Breast epithelium (tissue), 4 donors: Measurements from ENCODE around the gene SETD4. TPM values are rescaled to one million over a fixed set of nuclear protein-coding genes. Genes with fewer than 3 reads are reported as not detected.
"Not testable (repeated sequence)": the region's sequence is repeated elsewhere in the genome, so short reads cannot be mapped to it uniquely, and the experiment has no call there.

Source experiments
- DNase-seq, 2 donors: peaks; one replicate each; pipeline ENCODE4 v3.0.0-alpha.2; 2019; ENCODE audit warnings: low spot score in 2 of 2
- H3K27ac ChIP-seq, 2 donors: fragments of 200-600 bp; sonication (generic) in 1 of 2; one replicate each; pipeline ENCODE4 v1.5.1; 2016 to 2019; ENCODE audit warnings: mild to moderate bottlenecking in 1 of 2
- H3K27me3 ChIP-seq, 2 donors: fragments of 200-600 bp; sonication (generic) in 1 of 2; one replicate each; pipeline versions ENCODE4 v1.5.1 to v1.6.0; 2017 to 2019; ENCODE audit warnings: control low read depth in 1 of 2, mild to moderate bottlenecking in 1 of 2
- H3K36me3 ChIP-seq: fragments of 200-600 bp; one replicate; pipeline ENCODE4 v1.5.1; 2019
- H3K4me1 ChIP-seq, 2 donors: fragments of 200-600 bp; sonication (generic); one replicate each; pipeline ENCODE4 v1.5.1; 2016 to 2019; ENCODE audit warnings: control low read depth in 1 of 2
- H3K4me3 ChIP-seq, 3 donors: fragments of 200-600 bp; sonication (generic); 1 replicate in 2 of 3; 2 replicates in 1 of 3; pipeline ENCODE4 v1.5.1; 2016 to 2019; ENCODE audit warnings: mild to moderate bottlenecking in 3 of 3, moderate library complexity in 2 of 3
- H3K9me3 ChIP-seq, 2 donors: fragments of 200-600 bp; sonication (generic) in 1 of 2; one replicate each; pipeline ENCODE4 v1.5.1; 2016 to 2019; ENCODE audit warnings: control low read depth in 1 of 2
- POLR2A ChIP-seq: fragments of 450-650 bp; IDR thresholded peaks from one replicate; pipeline ENCODE4 v1.6.1; 2016; ENCODE audit warnings: antibody characterized with exemption, mild to moderate bottlenecking, moderate library complexity
- POLR2AphosphoS5 ChIP-seq, 3 donors: sonication (generic); formaldehyde crosslinking; IDR thresholded peaks; one replicate each; pipeline ENCODE4 v1.6.1; 2017; ENCODE audit warnings: antibody characterized with exemption in 3 of 3
- intact Hi-C: fragments of 100-400 bp; cut with DNase I; formaldehyde crosslinking; loops from one replicate; pipeline ENCODE4 v1.15.1; 2023; ENCODE audit warnings: low total_unique reads
- total RNA-seq, 3 donors: library from RNA; depleted of rRNA; stranded (reverse); fragments of >200 nt; gene quantifications; one replicate each; pipeline ENCODE4 v1.1.0, GENCODE V29; 2016
- TF ChIP-seq, protein P1 (sequence below), 3 donors: fragments of 450-650 bp; IDR thresholded peaks; one replicate each; pipeline ENCODE4 v1.5.1; 2016 to 2017; ENCODE audit warnings: antibody characterized with exemption in 3 of 3, mild to moderate bottlenecking in 3 of 3, moderate library complexity in 3 of 3

The SETD4 gene
- total RNA-seq, 3 donors from 2014 or later, result 14.2 to 34.1 (median 25.6) TPM

DNA sequence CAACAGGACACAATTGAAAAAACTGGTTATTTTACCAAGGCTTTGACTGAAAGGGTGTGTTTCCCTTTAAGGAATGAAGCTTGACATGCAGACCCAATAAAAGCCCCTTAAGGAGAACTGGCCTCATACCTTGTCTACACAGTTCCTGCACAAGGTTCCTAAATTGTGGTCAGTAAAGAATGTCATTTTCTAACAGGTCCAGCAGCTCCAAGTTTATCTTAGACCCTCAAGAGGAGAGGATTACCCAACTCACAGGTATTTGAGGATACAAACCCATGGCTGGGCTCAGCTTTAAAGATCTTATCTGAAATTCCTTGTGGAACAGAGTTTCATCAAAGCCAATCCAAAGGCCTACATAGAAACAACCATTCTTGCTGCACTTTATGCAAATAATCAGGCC lies 43.1 kb upstream of the SETD4 start:
- Histone ChIP-seq H3K4me3 (no peak overlapping the region), H3K4me1 (no peaks in the 10 kb centered on the region), H3K27me3 (no peaks in the 10 kb centered on the region), H3K27ac (no peak overlapping the region), H3K9me3 (no peaks in the 10 kb centered on the region), H3K36me3 (no peaks in the 10 kb centered on the region)
- intact Hi-C loops, result no loop called here
- no peak for DNase-seq
- no peak for TF ChIP-seq POLR2AphosphoS5 (IDR thresholded peaks at IDR 0.05)
- TF ChIP-seq POLR2A, result no peak
- TF ChIP-seq, protein P1, sequence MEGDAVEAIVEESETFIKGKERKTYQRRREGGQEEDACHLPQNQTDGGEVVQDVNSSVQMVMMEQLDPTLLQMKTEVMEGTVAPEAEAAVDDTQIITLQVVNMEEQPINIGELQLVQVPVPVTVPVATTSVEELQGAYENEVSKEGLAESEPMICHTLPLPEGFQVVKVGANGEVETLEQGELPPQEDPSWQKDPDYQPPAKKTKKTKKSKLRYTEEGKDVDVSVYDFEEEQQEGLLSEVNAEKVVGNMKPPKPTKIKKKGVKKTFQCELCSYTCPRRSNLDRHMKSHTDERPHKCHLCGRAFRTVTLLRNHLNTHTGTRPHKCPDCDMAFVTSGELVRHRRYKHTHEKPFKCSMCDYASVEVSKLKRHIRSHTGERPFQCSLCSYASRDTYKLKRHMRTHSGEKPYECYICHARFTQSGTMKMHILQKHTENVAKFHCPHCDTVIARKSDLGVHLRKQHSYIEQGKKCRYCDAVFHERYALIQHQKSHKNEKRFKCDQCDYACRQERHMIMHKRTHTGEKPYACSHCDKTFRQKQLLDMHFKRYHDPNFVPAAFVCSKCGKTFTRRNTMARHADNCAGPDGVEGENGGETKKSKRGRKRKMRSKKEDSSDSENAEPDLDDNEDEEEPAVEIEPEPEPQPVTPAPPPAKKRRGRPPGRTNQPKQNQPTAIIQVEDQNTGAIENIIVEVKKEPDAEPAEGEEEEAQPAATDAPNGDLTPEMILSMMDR (IDR thresholded peaks at IDR 0.05), result no peak

DNA sequence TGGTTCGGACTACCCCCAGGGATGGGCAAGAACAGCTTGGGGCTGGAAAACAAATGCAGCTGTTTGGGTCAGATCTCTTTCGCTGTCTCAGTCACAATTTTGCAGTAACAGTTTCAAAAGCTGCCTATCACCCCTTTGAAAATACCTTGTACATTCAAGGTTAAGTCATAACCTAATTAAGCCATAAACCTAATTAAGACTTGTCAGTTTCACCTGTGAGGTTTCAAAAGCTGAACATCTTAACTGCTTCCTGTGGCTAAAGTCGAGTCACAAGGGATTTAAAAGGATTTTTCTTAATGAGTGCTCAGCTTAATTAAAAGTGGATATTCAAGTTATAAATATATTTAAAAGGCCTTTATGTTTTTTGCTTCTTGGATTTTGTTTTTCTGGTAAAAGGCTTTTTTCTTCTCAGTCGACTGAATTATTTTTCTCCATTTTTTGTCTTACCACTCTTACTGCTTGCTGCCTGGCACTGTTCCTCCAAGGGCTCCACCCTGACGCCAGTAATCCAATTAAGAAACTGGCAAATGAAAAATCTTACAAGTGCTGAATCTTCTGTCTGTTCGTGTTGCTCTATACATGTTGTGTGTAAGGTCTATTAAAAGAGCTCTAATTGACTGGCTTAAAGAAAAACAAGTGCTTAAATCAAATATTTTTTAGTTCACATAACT lies 40.8 kb upstream of the SETD4 start:
- Histone ChIP-seq H3K9me3 (no peaks in the 10 kb centered on the region), H3K36me3 (no peaks in the 10 kb centered on the region), H3K4me1 (no peaks in the 10 kb centered on the region), H3K27ac (no peak overlapping the region), H3K4me3 (no peak overlapping the region), H3K27me3 (no peaks in the 10 kb centered on the region)
- intact Hi-C loops, result no loop called here
- DNase-seq, result no peak
- no peak for TF ChIP-seq POLR2AphosphoS5 (IDR thresholded peaks at IDR 0.05)
- no peak for TF ChIP-seq POLR2A
- TF ChIP-seq, protein P1 (IDR thresholded peaks at IDR 0.05), result no peak

DNA sequence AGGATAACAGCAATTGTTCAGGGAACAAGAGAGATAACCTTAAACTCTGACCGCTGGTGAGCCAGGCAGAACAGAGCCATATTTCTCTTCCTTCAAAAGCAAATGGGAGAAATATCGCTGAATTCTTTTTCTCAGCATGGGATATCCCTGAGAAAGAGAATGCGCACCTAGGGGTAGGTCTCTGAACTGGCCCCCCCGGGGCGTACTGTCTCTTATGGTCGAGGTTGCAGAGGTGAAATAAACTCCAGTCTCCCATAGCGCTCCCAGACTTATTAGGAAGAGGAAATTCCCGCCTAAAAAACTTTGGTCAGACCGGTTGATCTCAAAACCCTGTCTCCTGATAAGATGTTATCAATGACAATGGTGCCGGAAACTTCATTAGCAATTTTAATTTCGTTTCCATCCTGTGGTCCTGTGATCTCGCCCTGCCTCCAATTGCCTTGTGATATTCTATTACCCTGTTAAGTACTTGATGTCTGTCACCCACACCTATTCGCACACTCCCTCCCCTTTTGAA lies 39.4 kb upstream of the SETD4 start:
- H3K27ac ChIP-seq, intact Hi-C loops, H3K9me3 ChIP-seq, H3K4me1 ChIP-seq, H3K27me3 ChIP-seq, DNase-seq, H3K36me3 ChIP-seq, H3K4me3 ChIP-seq: not testable (repeated sequence)

DNA sequence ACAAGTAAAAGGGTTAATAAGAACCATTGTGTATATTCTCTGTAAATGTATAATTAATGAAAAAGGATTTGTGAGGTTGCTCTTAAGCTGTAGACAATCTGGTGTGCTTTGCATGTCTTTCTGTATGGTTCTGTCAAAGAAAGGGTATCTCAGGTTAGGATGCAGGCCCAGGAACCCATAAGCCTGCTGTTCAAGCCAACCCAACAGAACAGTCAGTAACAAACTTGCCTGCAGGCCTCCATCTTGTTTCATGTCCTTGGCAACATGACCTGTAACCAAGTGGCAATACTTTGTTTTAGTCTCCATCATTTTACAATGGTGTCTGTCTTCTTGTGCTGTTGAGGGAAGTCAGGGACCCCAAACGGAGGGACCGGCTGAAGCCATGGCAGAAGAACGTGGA lies 38.7 kb upstream of the SETD4 start:
- intact Hi-C loops, result no loop called here
- Histone ChIP-seq H3K36me3 (no peaks in the 10 kb centered on the region), H3K9me3 (no peaks in the 10 kb centered on the region), H3K27ac (no peak overlapping the region), H3K27me3 (no peaks in the 10 kb centered on the region), H3K4me3 (no peak overlapping the region), H3K4me1 (no peaks in the 10 kb centered on the region)
- DNase-seq, result no peak
- TF ChIP-seq POLR2A (no peak), POLR2AphosphoS5 (IDR thresholded peaks at IDR 0.05) (no peak)
- TF ChIP-seq, protein P1 (IDR thresholded peaks at IDR 0.05), result no peak

DNA sequence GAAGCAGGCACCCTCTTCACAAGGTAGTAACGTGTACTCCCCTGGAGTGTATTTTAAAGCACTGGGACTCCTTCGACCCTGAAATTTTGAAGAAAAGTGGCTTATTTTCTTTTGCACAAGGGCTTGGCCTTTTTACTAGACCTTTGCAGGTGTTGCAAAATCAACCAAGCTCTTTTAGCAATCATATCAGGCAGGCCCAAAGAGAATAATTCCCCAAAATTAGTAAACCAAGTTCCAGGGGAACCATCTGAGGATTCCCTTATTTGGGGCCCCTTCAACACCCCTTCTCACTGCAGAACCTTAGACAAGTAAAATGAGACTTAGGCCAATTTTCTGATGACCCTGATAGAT lies 37.8 kb upstream of the SETD4 start:
- H3K9me3 ChIP-seq, result no peaks in the 10 kb centered on the region
- no peaks in the 10 kb centered on the region for H3K27me3 ChIP-seq
- H3K36me3 ChIP-seq, result no peaks in the 10 kb centered on the region
- no peak for DNase-seq
- intact Hi-C loops, result no loop called here
- no peak overlapping the region for H3K27ac ChIP-seq
- TF ChIP-seq POLR2A, result no peak
- TF ChIP-seq, protein P1 (IDR thresholded peaks at IDR 0.05), result no peak
- TF ChIP-seq POLR2AphosphoS5 (IDR thresholded peaks at IDR 0.05), result no peak
- no peak overlapping the region for H3K4me3 ChIP-seq
- no peaks in the 10 kb centered on the region for H3K4me1 ChIP-seq
